Hepatocyte (in vitro differentiated cells): ENCODE data around the gene GAB3.

Source experiments
- CTCF ChIP-seq: fragments of 200-600 bp; sonication (generic); IDR thresholded peaks from 2 replicates; pipeline ENCODE4 v1.5.1; 2016; ENCODE audit warnings: antibody characterized with exemption, mild to moderate bottlenecking; ENCODE audit not compliant: poor library complexity
- EZH2 ChIP-seq: fragments of 200-600 bp; sonication (generic); IDR thresholded peaks from 2 replicates; pipeline ENCODE4 v1.6.1; 2016; ENCODE audit warnings: antibody characterized with exemption, mild to moderate bottlenecking, borderline replicate concordance
- EZH2phosphoT487 ChIP-seq: fragments of 200-600 bp; sonication (generic); IDR thresholded peaks from one replicate; pipeline ENCODE4 v1.6.1; 2018; ENCODE audit warnings: antibody characterized with exemption, mild to moderate bottlenecking, low read depth, moderate library complexity; ENCODE audit not compliant: unreplicated experiment, severe bottlenecking

GRCh38 chrX:154793084-154793795 lies 42.4 kb upstream of the GAB3 start:
- no peak for TF ChIP-seq CTCF
- no peak for TF ChIP-seq EZH2
- TF ChIP-seq EZH2phosphoT487, result no peak
